NCI-H2227 (cell line): ENCODE results near the gene ITPKC.
"Not testable (repeated sequence)": the region's sequence is repeated elsewhere in the genome, so short reads cannot be mapped to it uniquely, and the experiment has no call there.

Experiments used
- DNase-seq: peaks from one replicate; lab custom pipeline; 2025; ENCODE audit not compliant: unreplicated experiment; lab: John Stamatoyannopoulos, UW

Gene ITPKC

DNA sequence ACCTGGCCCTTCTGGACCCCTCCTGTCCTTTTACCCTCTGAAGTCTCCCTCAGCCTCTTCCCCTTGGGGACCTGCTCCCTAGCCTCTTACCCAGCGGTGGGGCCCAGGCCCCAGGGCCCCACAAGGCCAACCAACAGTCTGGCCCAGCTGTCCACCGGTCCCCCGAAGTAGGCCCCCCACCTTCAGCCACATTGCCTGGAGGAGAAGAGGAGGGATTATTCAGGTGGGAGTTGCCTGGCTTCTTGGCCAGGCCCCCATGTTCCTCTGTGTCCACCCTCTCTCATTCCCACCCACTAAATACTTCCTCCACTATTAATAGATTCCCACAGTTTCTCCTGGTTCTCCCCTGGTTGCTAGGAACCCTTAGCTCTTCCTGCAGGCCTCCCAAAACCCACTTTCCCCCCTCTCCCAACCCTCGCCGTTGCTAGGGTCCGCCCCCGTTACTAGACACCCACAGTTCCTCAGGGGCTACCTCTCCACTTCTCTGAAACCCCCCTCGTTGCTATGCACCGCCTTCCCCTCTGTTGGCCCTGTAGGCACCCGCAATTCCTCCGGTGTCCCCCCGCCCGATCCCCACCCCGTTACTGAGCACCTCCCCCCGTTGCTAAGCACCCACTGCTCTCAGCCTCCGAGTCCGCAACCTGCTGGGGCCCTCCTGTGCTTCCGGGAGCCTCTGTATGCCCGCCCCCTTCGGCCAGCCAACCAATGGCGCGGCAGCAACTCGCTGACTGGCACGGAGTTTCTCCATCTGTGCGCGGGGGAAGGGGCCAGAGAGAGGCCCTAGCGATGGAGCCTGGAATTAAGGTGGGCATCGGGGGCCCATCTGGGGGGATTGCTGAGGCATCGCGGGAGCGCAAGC is 2.2 kb upstream of the ITPKC start:
- DNase-seq, result peak; percentile 100

DNA sequence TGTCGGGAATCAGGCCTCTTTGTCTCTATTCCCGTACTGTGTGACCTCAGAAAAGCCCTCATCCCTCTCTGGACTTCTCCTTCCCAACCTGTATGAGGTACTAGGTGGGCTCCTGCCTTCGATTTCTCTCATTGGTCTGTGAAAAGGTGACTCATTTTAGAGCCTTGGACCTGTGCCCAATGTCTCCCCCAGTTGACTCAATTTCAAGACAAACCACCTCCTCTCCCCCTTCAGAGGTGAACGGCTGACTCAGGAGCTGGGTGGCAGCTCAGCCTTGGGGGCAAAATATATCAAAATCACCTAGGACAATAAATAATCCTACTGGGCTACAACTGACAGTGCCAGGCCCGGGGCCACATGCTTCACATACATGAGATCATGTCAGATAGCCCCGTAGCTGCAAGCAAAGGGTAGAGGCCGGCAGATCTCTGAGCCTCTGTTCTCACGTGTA is 856 bp upstream of the ITPKC start:
- DNase-seq, result no peak

DNA sequence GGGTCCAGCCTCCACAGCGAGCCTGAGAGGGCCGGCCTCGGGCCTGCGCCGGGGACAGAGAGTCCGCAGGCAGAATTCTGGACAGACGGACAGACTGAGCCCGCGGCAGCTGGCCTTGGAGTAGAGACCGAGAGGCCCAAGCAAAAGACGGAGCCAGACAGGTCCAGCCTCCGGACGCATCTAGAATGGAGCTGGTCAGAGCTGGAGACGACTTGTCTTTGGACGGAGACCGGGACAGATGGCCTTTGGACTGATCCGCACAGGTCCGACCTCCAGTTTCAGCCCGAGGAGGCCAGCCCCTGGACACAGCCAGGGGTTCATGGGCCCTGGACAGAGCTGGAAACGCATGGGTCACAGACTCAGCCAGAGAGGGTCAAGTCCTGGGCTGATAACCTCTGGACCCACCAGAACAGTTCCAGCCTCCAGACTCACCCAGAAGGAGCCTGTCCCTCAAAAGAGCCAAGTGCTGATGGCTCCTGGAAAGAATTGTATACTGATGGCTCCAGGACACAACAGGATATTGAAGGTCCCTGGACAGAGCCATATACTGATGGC is 490 bp downstream of the ITPKC start:
- no peak for DNase-seq

DNA sequence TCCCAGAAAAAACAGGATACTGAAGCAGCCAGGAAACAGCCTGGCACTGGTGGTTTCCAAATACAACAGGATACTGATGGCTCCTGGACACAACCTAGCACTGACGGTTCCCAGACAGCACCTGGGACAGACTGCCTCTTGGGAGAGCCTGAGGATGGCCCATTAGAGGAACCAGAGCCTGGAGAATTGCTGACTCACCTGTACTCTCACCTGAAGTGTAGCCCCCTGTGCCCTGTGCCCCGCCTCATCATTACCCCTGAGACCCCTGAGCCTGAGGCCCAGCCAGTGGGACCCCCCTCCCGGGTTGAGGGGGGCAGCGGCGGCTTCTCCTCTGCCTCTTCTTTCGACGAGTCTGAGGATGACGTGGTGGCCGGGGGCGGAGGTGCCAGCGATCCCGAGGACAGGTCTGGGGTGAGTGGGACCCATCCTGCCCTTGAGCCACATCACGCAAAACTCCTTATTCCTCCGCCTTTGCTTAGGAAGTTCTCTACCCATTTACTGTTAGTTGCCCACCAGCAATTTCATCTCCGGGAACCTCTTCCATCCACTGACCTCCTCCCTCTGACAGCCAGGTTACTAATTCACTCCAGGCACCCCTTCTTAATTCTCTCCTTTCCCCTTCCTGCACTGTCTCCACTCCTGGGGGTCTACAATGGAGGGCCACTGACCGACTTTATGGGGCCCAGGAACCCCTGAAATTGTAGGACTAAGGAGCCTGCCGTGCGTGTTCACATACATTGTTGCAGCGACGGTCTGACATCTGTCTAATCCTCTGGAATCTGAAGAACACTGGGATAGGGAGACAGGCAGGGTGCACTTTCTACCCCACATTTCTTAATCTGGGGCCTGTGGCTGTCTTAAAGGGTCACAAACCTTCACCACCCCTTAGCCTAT is 1.2 kb downstream of the ITPKC start:
- no peak for DNase-seq

DNA sequence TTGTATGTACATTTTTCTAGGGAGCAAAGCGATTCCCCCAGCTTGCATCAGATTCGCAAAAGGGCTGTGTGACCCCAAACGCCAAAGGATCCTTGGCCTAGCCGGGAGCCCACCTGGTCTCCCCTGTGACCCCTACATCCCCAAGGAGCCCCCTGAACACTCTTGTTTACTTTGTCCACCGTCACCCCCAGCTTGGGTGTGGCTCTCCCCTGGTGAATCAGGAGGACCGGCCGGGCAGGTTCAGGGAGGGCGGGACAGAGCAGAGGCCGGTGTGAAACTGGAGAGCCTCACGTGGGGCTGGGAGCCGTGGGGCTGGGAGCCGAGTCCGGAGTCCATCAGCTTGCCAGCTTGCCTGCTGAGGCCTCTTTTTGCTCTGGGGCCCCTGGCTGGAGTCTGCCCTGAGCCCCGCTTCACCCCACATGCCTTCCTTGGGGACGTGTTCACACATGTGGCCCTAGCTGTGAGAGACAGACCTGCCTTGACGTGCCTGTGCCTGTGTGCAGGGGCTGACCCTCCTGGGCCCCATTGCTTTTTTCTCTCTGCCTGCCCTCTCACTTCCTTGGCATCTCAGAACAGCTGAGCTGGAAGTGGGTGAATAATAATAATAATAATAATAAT is 2.0 kb downstream of the ITPKC start:
- DNase-seq, result no peak

DNA sequence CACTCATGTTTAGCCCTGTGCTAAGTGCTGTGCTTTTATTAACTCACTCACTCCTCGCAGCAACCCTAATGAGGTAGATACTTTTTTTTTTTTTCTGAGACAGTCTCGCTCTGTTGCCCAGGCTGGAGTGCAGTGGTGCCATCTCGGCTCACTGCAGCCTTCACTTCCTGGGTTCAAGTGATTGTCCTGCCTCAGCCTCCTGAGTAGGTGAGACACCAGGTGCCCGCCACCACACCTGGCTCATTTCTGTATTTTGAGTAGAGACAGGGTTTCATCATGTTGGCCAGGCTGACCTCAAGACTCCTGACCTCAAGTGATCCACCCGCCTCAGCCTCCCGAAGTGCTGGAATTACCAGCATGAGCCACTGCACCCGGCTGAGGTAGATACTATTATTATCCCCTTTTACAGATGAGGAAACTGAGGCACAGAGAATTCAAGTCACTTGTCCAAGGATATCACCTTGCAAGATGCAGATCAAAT is 2.5 kb downstream of the ITPKC start:
- no peak for DNase-seq

DNA sequence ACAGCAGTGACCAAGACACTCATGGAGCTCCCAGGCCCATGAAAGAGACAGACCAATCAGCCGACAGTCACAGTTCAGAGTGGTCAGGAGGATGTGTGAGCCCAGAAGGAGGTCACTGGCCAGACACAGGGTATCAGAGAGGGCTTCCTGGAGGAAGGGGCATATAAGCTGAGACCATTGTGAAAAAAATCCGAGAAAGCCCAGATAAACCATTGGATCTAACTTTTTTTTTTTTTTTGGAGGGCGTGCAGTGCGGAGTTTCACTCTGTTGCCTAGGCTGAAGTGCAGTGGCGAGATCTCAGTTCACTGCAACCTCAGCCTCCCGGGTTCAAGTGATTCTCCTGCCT is 4.2 kb downstream of the ITPKC start:
- no peak for DNase-seq

DNA sequence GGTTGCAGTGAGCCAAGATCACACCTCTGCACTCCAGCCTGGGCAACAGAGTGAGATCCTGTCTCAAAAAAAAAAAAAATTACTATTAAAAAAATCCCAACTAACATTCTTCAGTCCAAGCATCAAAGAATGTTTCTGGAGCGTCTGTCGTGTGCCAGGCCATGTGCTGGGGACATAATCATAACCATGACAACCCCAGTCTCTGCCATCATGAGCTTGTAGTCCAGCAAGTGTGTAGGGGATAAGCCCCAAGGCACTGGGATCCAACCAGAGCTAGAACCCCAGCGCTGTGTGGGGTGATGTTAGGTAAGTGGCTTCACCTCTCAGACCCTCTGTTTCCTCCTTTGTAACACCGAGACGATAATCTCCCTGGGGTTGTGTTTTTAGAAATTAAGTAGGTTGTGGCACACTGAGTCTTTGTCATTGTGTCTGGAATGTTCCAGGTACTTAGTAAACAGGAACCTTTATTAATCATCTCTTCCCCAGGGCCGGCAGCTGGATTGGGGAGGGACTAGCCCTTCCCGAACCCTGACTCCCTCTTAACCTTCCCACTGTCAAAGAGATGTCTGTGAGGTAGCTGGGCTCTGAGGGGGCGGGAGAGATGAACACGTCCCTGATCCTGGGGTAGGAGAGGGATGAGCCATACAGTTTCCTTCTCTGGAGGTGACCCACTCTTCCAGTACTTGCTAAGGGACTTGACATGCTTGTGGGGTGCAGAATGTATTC is 5.2 kb downstream of the ITPKC start:
- no peak for DNase-seq

DNA sequence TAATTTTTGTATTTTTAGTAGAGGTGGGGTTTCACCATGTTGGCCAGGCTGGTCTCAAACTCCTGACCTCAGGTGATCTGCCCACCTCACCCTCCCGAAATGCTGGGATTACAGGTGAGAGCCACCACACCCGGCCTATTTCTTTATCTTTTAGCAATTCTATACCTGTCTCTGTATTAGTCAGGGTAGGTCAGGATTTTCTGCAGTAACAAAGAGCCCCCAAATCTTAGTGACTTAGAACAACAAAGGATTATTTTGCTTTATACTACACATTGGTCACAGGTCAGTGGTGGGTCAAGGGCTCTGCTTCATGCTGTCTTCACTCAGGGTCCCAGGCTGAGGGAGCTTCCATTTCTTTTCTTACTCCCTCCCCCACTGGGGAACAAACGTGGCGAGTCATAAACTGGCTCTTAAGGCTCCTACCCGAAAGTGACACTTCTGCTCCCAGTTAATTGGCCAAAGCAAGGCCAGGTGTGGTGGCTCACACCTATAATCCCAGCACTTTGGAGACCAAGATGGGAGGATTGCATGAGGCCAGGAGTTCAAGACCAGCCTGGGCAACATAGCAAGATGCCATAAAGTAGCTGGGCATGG is 6.8 kb downstream of the ITPKC start:
- no peak for DNase-seq

DNA sequence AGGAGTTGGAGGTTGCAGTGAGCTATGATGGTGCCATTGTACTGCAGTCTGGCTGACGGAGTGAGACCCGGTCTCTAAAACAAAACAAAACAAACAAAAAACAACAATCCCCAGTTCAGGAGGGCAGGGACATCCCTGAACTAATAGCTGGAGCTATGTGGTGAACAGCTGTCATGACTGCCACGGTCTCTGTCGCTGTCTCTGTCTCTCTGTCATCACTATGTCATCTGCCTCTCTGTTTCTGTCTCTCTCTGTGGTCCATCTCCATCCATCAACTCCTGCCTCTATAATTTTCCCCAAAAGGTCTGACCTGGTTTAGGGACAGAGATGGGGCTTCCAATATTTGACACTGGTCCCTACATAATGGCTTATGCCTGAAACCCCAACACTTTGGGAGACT is 7.4 kb downstream of the ITPKC start:
- no peak for DNase-seq

DNA sequence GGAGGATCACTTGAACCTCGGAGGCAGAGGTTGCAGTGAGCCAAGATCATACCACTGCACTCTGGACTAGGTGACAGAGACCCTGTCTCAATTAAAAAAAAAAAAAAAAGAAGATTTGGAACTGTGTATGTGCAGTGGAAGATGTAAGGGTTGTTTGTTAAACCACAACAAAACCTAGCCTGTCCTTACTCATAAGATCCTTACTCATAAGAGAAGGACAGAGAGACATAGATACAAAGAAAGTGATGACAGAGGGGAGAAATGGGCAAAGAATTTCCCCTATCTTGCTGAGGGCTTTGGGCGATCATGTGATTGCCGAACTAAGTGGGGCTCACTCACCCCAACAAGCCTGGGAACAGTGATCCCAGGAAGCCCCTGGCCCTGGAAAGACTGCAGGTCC is 7.9 kb downstream of the ITPKC start:
- DNase-seq, result no peak

DNA sequence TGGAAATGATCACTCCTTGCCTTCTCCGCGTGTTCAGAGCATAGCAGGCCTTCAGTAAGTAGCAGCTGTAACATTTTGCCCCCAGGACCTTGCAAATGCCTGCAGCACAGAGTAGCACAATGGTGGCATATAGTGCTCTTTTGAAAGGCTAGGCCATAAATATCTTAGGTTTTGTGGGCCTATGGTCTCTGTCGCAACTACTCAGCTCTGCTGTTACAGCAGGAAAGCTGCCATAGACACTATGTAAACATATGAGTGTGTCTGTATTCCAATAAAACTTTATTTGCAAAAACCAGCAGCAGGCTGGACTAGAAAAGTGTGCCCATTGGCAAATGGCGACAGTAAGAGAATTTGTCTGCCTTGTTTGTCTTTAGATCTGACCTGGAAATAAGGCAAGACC is 9.4 kb downstream of the ITPKC start:
- no peak for DNase-seq

DNA sequence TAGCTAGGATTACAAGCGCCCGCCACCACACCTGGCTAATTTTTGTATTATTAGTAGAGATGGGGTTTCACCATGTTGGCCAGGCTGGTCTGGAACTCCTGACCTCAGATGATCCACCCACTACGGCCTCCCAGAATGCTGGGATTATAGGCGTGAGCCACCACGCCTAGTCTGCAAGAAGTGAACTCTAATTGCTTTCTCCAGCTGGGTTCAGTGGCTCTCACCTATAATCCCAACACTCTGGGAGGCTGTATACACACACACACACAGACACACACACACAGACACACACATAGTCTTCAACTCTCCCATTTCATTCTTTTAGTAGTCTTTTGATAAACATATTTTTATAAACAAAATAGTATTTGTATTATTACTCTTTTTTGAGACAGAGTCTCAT is 13.2 kb downstream of the ITPKC start:
- DNase-seq, result not testable (repeated sequence)

DNA sequence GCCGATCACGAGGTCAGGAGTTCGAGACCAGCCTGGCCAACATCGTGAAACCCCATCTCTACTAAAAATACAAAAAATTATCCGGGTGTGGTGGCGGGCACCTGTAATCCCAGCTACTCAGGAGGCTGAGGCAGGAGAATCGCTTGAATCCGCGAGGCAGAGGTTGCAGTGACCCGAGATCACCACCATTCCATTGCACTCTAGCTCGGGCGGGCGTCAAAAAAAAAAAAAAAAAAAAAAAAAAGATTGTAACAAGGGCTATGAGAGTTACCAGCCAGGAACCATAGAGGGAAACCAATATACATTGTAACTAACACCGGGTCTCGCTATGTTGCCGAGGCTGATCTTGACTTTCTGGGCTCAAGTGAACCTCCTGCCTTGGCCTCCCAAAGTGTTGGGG is 15.4 kb downstream of the ITPKC start:
- not testable (repeated sequence) for DNase-seq

DNA sequence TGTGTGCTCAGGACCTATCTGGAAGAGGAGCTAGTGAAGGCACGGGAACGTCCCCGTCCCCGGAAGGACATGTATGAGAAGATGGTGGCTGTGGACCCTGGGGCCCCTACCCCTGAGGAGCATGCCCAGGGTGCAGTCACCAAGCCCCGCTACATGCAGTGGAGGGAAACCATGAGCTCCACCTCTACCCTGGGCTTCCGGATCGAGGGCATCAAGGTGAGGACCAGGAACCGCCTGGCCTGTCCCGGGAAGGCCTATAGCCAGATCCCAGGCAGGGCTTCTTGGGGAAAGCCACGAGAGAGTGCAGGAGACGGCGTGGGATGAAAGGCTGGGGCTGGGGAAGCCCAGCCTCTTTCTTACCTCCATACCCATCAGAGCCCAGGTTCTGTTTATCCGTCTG is 16.2 kb downstream of the ITPKC start:
- DNase-seq, result no peak

DNA sequence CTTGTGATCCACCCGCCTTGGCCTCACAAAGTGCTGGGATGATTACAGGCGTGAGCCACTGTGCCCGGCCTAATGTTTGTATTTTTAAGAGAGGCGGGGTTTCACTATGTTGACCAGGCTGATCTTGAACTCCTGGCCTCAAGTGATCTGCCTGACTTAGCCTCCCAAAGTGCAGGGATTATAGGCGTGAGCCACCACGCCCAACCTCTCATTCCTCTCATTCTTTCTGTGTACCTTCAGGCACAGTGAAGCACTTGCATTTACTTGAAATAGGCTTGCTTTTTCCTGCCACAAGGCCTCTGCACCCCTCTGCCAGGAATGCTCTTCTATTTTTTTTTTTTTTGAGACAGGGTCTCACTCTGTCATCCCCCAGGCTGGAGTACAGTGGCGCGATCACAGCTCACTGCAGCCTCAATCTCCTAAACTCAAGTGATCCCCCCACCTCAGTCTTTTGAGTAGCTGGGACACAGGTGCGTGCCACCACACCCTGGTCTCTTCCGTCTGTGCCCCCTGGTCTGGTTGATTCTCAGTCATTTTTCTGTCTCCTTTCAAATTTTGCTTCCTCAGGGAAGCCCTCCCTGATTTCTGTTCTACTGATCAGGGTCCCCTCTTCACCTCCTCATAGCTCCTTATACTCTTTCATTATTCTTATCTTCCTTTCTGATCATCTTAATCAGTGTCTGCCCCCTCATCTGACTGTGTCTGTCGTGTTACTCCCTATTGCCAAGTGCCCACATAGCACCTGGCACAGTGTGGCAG is 18.3 kb downstream of the ITPKC start:
- DNase-seq, result no peak

DNA sequence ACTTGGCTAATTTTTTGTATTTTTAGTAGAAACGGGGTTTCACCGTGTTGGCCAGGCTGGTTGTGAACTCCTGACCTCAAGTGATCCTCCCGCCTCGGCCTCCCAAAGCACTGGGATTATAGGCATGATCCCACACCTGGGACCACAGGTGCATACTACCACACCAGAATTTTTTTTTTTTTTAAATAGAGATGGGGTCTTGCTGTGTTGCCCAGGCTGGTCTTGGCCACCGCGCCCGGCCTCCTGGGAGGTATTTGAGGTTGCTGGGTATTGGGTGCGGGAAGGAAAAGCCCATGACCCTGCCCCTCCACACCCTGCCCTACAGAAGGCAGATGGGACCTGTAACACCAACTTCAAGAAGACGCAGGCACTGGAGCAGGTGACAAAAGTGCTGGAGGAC is 19.7 kb downstream of the ITPKC start:
- DNase-seq, result no peak

DNA sequence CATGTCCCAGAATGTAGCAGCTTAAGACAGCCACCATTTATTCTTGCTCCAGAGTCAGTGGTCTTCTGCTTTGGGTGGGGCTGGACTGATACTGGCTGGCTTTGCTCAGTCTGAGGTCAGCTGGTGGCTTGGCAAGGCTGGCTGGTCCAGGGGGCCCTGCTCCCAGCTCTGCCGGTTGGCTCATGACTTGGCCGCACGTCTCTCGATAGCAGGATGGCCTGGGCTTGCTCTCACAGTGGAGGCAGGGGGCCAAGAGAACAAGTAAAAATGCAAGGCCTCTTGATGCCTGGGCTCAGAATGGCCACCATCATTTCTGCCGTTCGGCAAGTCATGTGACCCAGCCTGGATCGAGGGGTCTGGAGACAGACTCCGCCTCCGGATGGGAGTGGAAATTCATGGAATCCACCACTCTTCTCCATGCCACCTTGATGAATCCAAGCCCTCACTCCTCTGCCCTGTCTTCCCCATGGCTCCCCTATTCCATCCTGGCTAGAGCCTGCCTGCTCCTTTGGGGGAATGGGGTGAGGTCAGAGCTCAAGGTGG is 20.3 kb downstream of the ITPKC start:
- DNase-seq, result no peak
